NCI-H345 (cell line): ENCODE measurements around the gene DISC1.
"Not testable (repeated sequence)": the region's sequence is repeated elsewhere in the genome, so short reads cannot be mapped to it uniquely, and the experiment has no call there.

Experiments used
- DNase-seq: peaks from one replicate; lab custom pipeline; 2025; lab: John Stamatoyannopoulos, UW

Gene DISC1

DNA sequence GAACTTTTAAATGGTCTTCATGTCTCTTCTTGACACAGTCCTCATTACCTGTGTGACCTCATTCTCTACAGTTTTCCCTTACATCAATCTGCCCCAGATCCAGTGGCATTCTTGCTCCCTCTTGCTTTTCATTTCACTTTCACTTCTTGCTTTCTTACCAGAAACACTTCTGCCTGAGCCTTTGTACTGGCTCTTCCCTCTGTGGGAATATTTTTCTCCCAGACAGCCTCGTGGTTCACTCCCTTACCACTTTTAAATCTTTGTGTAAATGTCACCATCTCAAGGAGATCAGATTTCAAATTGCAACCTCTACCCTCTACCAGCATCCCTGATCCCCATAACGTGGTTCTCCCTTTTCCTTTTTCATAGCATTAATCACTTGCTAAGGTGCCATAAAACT is 73.2 kb downstream of the DISC1 start:
- DNase-seq = no peak

DNA sequence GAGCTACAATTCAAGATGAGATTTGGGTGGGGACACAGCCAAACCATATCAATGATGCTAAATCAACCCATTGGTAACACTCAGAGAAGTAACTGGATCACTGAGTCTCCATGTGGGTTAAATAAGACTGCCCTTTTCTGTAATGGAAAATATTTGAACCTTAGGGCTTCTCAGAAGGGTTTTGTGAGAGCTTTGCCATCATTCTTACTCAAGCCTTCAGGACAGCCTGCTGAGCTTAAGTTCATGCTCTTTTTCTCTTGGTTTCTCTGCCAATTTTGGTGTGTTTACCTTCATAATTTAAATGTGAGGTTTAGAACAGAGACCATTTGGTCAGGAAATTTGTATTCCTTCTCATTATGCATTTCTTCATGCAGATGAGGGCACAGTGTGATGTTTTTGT is 74.7 kb downstream of the DISC1 start:
- no peak for DNase-seq

DNA sequence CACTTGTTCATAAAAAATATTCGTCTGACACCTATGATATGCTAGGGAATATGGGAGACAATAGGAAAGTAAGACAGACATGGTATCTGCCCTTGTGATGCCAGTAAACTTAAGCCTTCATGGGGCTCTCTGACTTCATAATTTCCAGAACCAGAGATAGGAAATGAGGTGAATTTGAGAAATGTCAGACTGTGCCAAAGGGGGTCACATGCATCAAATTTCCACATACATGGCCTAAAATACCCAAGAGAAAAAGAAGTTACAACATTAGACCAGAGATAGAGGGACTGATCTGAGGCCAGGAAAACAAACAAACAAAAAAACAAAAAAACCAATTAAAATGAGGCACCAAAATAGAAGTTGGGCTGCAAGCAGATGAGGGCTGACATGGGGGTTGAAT is 75.7 kb downstream of the DISC1 start:
- no peak for DNase-seq

DNA sequence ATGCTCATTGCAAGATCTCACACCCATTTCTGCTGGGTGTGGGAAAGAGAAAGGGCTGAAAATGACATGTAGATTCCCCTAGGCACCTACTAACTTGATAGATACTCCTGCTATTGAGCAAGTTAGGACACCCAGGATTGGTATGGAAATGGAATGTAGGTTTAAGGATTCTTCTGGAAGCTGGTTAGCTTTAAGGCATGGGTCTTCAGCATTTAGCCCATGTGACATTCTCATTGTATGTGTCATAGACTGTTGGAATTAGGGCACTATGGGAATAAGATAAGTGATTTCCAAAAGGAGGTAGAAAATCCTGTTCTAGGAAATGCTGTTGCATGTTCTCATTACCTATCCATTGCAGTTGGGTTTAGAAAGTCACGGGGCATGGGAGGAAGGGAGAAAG is 76.2 kb downstream of the DISC1 start:
- no peak for DNase-seq

DNA sequence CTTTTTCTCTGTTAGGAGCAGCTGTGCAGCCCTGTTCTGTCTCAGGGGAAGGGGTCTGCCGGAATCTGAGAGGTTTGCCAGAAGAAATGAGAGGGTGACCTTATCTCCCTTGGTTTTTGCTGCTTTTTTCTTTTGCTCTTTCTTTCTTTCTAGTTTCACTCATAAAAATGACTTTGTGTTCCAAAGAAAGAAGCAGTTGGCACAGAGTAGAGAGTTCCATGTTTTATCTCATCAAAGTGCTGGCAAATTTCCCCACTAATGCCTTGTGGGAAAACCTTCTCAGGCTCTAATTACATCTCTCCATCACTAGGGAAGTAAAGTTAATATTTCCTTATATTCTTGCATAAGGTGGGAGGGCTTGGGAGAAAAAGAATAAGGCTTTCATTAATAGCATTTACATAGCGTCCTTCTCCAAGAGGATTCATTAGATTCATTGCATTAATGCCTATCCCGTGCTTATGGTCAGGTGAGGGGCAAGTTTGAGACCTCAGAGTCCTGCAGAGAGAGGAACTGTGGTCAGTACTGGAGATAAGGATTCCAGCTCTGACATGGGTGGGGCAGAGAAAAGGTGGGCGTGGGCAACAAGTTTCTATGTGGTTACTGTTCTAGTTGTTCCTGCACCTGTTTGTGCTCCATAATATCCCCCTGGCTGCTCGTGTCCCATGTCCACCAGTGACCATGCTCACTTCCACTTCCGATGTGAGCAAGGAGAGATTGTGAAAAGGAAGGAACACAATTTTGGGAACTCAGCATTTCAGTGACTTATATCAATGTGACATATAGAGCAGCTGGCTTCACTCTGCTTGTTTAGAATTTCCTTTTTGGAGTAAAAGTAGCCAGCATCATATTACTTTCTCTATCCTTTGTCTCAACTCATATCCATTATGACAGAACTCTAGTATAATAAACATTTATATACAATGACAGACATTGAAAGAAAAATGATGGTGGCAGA is 79.5 kb downstream of the DISC1 start:
- DNase-seq = no peak

GRCh38 chr1:231706934-231707333 is 80.3 kb downstream of the DISC1 start:
- no peak for DNase-seq

GRCh38 chr1:231707407-231707806 is 80.8 kb downstream of the DISC1 start:
- no peak for DNase-seq

DNA sequence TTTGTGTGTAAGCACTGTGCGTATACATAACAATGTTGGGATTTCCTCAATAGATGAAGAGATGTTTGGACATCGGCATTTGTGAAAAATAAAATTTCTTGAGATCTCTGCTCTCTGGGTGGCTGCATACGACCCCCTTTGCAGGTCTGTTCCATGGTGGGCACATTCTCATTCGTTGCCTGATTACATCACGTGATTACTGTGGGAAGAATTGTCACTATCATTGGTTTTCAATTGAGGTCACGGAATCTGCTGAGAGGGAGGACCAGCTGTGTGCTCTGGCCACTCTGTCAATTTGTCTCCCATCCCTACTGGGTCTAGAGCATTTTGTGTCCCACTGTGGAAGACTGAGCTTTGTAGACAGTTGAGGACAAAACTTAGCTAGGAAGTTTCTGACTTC is 81.8 kb downstream of the DISC1 start:
- no peak for DNase-seq

- no peak for DNase-seq
These were observed 87.8 kb downstream of the DISC1 start for GRCh38 chr1:231714440-231714839.

GRCh38 chr1:231715816-231716722 is 89.5 kb downstream of the DISC1 start:
- DNase-seq = no peak

DNA sequence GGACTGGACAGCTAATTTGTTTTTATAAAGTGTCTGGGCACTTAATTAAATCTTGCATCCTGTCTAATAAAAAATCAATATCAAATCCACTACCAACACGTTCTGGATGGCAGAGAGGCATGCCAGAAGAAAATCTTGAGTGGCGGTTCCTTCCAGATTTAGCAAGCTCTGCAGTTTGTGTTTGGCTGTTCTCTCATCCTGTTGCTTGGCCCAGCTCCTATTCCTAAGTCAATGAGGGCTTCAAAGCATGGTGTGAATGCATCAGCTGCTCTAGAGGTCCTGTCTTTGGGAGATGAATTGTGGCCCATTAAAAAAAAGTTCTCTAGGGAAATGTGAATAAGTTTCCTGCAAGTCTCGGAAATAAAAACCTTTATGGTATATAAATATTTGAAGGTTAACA is 90.3 kb downstream of the DISC1 start:
- DNase-seq = no peak

DNA sequence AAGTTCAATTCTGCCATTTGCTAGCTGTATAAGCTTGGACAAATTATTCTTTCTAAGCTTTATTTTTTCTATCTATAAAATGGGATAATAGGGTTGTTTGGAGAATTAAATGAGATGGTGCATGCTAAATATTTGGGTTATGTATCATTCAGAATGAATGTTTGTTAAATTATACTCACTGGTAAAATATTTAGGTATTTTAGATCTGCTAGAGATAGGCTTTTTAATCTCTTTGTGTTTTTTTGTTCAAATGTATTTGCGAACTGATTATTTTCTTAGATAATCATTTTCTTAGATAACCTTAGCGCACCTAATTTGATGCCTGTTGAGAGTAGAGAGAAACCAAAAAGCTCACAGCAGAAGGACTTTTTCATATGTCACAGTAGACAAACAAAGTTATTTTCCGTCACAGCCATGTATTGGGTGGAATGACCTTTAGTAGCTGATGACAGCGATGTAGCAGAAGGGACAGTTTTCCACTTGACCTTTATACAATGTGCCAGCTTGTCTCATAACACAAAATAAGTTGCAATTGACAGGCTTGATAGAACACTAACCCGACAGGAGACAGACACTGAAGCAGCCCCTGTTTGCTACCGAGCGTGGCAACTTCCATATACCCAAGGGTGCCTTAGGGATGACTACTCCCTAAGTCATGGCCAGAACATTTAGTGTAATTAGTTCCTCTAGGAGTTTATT is 93.0 kb downstream of the DISC1 start:
- DNase-seq = no peak

- peak; percentile 89 for DNase-seq
These were observed 94.2 kb downstream of the DISC1 start for GRCh38 chr1:231720652-231721325.

DNA sequence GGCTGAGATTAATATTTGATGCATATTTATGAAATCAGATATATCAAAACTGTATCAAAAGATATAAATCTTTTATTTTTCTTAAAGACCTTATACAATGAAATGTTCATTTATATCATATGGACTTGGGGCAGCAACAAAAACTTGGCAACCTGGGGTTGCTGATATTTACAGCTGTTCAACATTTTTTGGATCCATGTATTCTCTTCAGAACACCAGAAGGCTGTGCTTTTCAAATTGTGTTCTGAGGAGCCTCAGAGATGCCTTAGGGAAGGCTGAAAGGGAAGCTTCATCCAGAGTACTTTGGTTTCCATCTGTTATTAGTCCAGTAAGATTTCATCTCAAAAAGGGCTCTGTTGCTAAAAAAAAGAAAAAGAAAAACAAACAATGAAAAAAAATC is 94.8 kb downstream of the DISC1 start:
- DNase-seq = no peak

DNA sequence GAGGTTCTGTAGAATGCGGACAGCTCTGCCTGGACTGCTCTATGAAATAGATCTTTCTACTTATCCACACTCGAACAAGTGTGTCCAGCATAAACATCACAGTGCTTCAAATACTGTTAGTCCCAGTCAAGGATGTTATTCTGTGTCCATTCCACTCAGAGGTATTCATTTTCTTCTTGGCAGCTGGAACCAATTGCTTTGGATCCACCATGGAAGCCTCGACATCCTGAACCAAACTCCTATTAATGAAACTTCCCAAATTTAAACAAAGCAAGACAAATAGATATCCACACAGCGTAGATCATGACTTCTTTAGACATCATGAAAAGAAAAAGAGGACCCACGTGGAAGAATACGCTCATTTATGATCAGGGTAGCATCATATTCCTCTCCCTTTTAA is 95.8 kb downstream of the DISC1 start:
- DNase-seq = no peak

- DNase-seq = no peak
These were observed 96.6 kb downstream of the DISC1 start for GRCh38 chr1:231723146-231723545.

DNA sequence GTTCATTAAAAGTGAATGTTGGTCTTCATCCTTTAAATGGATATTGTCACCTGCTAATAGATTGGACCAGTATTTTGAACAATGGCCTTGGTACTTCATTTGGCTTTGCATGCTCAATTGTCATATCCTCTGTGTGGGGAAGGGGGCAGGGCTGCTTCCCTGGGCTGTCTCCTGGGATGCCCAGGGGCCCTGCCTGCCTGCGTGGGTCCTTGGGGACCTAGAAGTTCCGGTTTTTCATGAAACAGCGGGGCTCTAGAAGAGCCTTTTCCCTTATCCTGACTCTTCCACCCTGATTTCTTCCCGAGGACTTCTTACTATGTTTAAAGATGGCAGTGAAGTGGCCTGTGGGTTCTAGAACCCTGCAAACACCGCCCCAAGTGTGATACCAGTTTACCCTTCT is 97.5 kb downstream of the DISC1 start:
- DNase-seq = no peak

DNA sequence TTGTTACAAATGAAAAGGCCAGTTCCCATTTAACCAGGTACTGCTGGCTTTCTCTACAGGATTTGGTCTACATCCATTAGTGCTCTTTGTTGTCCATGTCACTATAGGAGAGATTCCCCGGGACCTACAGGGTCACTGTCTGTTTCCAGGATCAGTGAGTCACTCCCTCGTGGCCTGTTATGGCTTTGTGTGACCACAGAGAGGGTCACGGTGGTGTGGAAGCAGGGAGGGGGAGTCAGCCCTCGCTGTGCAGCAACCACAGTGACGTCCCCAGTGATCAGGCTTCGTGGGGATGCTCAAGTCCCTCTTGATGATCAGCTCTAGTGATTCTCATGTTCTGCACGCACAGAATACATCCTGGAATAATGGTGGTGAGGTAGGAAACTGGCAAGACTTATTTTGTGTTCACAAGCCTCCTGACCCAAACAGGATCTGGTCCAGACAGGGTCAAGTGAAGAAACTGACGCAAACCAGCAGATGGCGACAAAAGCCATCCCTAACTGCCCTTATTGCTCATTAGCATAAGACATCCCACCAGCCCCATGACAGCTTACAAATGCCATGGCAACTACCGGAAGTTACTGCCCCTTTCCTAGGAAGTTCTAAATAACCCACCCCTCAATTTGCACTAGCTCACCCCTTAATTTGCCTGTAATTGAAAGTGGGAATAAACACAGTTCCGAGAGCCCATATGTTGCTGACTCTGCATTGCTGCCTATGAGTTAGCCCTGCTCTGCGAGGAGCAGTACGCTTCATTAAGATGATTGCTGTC is 98.5 kb downstream of the DISC1 start:
- DNase-seq = peak; percentile 14

DNA sequence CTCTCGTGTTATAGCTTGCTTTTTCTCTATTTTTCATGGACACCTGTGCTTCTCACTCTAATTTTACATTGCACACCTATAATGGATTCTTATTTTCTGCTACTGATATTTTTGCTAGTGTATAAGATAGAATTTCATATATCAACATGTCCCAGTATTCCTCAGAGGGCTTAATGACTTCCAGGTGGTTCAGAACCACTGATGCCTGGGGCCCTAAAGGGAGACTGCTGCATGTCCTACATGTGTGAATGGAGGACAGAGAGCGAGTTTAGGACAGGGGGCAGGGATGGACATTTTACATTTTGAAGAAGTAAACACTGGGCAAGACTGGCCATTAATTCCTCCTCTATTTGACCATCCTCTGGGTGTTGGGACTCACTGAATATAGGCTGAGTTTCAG is 100.6 kb downstream of the DISC1 start:
- no peak for DNase-seq

- not testable (repeated sequence) for DNase-seq
These were observed 102.4 kb downstream of the DISC1 start for GRCh38 chr1:231728987-231729386.

GRCh38 chr1:231729544-231729943 is 103.0 kb downstream of the DISC1 start:
- DNase-seq = no peak
